ENCODE measurements around the gene DEDD. TPM values are rescaled to one million over a fixed set of nuclear protein-coding genes. Genes with fewer than 3 reads are reported as not detected.
A peak's percentile ranks its signal among the peaks of the same experiment; 100 is the strongest.

The DEDD gene
- total RNA-seq, 1 donor from 2014 or later: 28.3 TPM

GRCh38 chr1:161106431-161106830 lies 26.0 kb downstream of the DEDD start:
- intact Hi-C loops (cut with DNase I): no loop called here
- DNase-seq (ENCODE audit: low spot score): no peak

DNA sequence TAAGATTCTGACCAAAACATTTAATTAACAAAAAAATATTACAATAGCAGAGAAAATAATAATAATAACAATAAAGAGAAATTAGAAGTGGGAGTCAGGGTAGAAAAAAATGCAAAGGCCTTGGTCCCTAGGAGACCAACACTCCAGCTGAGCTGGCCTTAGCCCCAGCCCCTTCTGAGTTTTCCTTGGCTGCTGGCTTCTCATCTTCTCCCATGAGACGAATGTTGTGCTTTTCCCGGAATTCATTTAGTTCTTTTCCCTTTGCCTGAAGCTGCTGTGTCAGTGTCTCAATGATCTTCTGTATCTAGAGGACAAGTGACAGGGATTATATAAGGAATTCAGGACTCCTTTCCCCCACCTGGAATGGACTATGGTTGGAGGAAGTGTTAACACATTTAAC lies 31.9 kb downstream of the DEDD start:
- intact Hi-C loops (cut with DNase I): loop anchor here (5.0 kb wide), 1 partner anchor 373 kb away; no protein-coding TSS in a partner anchor
- peak; percentile 9 for DNase-seq (ENCODE audit: low spot score)

- peak; percentile 55 for DNase-seq (ENCODE audit: low spot score)
- intact Hi-C loops (cut with DNase I): loop anchor here (2.0 to 5.0 kb wide), 2 partner anchors 52 to 102 kb away; partner anchors contain the start of gene USF1
Measured at GRCh38 chr1:161099090-161099802, 33.2 kb downstream of the DEDD start.

GRCh38 chr1:161098210-161099068 lies 34.0 kb downstream of the DEDD start, which contains the start of gene KLHDC9:
TSS of gene KLHDC9 (plus strand) at chr1:161098361. CDS start at chr1:161098536, 175 bp downstream.
- peak; percentile 83 for DNase-seq (ENCODE audit: low spot score)
- intact Hi-C loops (cut with DNase I): loop anchor here (1.0 to 5.0 kb wide), 3 partner anchors 34 to 102 kb away; partner anchors contain the start of genes DEDD and USF1

DNA sequence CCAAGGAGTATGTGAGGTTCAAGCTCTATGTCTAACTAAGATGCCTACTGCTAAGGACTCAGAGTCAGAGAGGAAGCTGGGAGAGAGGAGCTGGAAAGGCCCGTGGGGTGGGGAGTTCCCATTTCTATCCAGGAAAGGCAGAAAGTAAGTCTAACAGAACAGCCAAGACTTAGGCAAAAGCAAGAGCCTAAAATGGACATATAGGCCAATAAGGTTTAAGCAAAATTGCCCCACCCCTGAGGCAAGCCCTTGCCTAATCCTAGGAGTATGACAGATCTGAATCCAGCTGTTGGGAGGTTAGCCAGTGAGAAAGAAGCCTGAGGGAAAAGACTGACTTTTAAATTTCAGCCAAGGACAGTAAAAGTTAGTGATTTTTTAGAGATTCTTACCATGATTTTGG lies 35.9 kb downstream of the DEDD start:
- intact Hi-C loops (cut with DNase I): loop anchor here (5.0 kb wide), 1 partner anchor 49 kb away; the partner anchor contains the start of gene USF1
- DNase-seq (ENCODE audit: low spot score): peak; percentile 63

GRCh38 chr1:161096015-161096414 lies 36.5 kb downstream of the DEDD start:
- DNase-seq (ENCODE audit: low spot score): peak; percentile 2
- intact Hi-C loops (cut with DNase I): loop anchor here (5.0 kb wide), 1 partner anchor 49 kb away; the partner anchor contains the start of gene USF1

- no peak for DNase-seq (ENCODE audit: low spot score)
- intact Hi-C loops (cut with DNase I): loop anchor here (5.0 kb wide), 1 partner anchor 48 kb away; the partner anchor contains the start of gene USF1
Measured at GRCh38 chr1:161095230-161095629, 37.2 kb downstream of the DEDD start.

DNA sequence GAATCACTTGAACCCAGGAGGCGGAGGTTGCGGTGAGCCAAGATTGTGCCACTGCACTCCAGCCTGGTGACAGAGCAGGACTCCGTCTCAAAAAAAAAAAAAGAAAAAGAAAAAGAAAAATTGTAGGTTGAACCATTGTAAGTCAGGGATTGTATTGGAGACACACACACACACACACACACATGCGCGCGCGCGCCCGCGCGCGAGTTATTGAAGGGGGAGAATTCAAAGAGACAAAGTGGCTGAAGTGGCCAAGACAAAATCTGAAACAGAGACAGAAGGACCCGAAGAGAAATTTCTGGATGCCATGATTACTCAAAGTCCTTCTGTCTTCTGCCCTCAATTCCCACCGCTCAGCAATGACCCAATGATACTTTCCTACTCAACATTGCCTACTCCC lies 38.0 kb downstream of the DEDD start:
- no peak for DNase-seq (ENCODE audit: low spot score)
- intact Hi-C loops (cut with DNase I): no loop called here

DNA sequence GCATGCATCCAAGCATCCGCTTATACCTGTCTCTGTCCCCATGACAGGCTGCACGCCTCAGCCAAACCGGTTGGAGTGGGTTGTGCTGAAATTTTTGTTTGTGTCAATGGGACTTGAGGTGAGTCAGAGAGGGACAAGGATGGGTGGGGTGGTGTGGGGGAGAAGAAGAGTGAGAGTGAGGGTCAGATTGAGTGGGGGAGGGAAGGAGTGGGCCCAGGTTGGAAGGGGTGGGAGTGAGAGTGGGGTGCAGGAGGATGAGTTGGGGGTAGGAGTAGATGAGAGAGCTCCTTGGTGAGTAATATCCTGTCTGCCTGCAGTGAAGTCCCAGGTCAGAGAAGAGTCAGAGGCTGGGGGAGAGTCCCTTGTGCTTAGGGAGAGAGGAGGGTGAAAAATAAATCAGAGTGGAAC lies 39.8 kb downstream of the DEDD start:
- DNase-seq (ENCODE audit: low spot score): no peak

DNA sequence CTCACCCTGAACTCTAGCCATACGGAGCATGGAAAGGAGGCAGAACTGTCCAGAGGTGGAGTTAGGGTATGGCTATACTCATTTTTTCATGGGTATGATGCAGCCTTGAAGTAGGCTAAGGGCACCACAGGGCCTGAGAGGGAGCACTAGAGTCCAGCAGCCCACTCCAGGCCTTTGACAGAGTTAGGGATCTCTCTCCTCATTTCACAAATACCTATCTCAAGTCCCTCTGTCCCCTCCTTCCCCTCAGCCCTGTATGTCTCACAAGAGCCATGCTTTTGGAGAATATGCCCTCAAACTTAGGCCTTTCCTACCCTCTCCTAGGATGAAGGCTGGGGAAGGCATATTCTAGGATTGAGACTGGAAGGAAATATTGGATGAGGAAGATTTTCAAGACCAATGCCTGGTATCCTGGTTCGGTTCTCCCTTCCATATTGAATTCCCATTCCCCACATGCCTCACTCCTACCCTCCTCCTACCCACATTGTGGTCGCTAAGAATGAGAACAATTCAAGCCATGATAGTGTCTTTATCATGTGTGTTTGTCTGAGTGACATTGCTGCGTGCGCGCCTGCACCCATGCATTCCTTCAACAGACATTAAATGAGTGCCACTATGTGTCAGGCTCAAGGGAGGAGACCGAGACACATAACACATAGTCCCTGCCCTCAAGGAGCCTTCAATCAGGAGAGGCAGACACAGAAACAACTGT lies 40.5 kb downstream of the DEDD start:
- intact Hi-C loops (cut with DNase I): no loop called here
- no peak for DNase-seq (ENCODE audit: low spot score)

More for the DNA sequence above, 39.8 kb downstream of the DEDD start:
- intact Hi-C loops (cut with DNase I): no loop called here

DNA sequence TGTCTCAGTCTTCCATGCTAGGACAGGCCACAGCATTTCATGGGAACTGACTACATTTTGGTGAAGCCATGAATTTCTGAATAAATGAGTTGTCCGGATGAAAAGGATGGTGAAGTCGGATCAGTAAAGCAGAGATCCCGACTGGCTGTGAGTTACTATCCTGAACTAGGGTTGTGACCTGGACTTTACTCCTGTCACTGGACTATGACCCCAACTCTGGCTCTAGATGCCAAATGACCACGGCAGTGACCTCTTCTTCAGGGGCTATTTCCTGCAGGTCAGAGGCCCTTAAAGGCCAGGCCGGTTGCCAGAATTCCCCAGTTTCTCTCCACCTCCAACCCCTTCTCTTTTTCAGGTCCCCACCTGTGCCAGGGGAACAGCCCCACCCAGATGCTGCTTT lies 41.4 kb downstream of the DEDD start:
- no peak for DNase-seq (ENCODE audit: low spot score)
- intact Hi-C loops (cut with DNase I): no loop called here

DNA sequence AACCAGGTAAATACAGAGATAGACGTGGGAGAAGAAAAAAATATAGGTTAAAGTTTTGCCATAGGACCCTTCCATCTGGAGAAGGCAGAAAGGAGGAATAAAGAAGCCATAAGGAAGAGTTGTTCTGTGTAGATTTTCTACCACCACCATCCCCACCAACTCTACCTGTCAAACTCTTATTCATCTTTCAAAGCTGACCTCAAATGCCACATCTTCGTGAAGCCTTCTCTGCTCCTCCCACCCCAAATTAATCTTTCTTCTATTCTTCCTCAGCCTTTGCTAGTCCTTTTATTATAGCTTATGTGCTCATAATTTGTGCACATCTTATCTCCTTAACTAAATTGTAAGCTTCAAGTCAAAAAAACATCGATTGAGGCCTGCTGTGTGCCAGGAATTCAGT lies 41.9 kb downstream of the DEDD start:
- intact Hi-C loops (cut with DNase I): no loop called here
- no peak for DNase-seq (ENCODE audit: low spot score)

DNA sequence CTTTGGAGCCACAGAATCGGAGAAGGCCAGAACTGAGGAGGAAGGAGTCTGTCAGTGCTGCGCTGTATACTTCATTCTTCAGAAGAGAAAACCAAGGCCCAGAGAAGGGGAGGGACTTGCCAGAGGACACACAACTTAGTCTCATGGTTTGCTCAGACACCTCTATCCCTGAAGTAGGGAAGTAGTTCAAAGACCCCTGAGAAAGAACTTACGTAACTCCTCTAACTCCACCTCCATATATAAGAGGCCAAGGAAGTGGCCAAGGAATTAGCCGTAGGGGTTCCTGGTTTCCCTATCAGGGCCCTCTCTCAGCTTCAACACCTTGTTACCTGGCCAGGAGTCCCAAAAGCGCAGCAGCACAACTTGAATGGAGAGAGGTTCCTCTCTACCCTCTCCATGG lies 42.5 kb downstream of the DEDD start:
- DNase-seq (ENCODE audit: low spot score): peak; percentile 44
- intact Hi-C loops (cut with DNase I): loop anchor here (5.0 kb wide), 1 partner anchor 88 kb away; no protein-coding TSS in a partner anchor

- intact Hi-C loops (cut with DNase I): loop anchor here (5.0 kb wide), 1 partner anchor 87 kb away; no protein-coding TSS in a partner anchor
- DNase-seq (ENCODE audit: low spot score): peak; percentile 61
Measured at GRCh38 chr1:161089251-161089924, 43.1 kb downstream of the DEDD start, which contains the start of gene NECTIN4. TSS of gene NECTIN4 (minus strand) at chr1:161089558. CDS start at chr1:161089296, 262 bp downstream.

DNA sequence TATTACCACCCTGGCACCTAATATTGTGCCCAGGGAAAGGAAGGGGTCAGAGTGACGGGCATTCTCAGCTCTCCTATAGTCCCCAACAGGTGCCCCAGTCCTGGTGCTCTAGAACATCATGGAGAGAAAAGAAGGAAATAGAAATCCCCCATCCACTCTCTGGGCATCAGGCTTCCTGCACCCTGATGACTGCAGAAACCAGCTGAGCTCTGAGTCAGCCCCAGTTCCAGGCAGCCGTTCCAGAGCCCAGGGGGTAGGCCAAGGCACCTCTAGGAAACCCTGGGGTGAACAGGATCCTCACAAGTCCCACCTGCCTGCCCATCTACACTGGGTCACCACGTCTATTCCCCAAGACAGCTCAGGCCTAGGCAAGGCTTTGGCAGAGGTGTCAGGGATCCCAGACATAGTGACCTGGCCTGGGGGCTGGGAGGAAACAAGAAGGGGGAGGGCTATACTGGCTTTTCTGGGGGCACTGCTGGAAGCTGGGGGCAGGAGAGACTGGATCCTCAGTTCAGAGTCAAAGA lies 43.8 kb downstream of the DEDD start:
- peak; percentile 38 for DNase-seq (ENCODE audit: low spot score)
- intact Hi-C loops (cut with DNase I): loop anchor here (5.0 kb wide), 1 partner anchor 86 kb away; no protein-coding TSS in a partner anchor

DNA sequence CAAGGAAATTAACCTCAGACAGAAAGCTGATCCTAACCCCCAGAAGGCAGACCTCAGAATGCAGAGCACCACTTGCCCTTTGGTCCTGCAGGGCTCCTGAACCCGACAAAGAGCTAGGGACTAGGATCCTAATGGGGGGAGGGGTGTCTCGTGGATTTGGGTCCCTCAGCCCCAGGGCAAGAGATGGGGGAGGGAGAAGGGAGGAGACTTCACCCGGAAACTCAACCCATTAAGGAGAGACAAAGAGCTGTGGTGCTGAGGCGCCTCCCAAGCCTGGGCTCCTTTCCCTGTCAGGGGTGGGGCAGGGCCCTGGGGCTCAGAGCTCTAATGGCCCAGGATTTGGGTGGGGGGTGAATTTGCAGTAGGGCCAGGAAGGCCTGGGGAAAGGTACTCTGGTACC lies 46.0 kb downstream of the DEDD start:
- intact Hi-C loops (cut with DNase I): loop anchor here (5.0 kb wide), 1 partner anchor 84 kb away; no protein-coding TSS in a partner anchor
- no peak for DNase-seq (ENCODE audit: low spot score)

DNA sequence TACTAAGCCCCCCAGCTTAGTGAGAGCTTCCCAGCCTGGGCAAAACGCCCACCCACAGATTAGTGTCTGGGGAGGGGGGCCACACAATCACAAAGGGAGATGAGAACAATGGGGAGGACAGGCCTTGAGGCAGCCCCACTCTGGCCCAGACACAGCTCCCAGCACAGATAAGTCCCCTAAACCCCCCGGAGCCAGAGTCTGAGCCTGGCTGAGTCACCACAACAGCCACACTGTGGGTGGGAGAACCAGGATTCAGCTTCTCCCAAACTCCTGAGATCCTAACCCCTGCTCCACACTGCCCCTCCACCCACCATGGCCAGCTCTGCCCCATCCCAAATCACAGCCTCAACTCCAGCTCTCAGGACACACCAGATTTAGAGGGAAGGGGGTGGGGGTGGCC lies 47.3 kb downstream of the DEDD start:
- no peak for DNase-seq (ENCODE audit: low spot score)
- intact Hi-C loops (cut with DNase I): loop anchor here (5.0 kb wide), 1 partner anchor 83 kb away; no protein-coding TSS in a partner anchor

- intact Hi-C loops (cut with DNase I): no loop called here
- no peak for DNase-seq (ENCODE audit: low spot score)
Measured at GRCh38 chr1:161084597-161084988, 47.9 kb downstream of the DEDD start.
